RWPE2 (cell line): ENCODE measurements around the gene FRMPD1.
"Not testable (repeated sequence)": the region's sequence is repeated elsewhere in the genome, so short reads cannot be mapped to it uniquely, and the experiment has no call there.

Experiments
- ATAC-seq: fragments of 200-7000 bp; cut with Tn5 transposase; 3 replicates; pipeline ENCODE4 v1.9.1; 2021; ENCODE audit warnings: low read depth
- DNase-seq: peaks from one replicate; pipeline ENCODE4 v3.0.0-alpha.2; 2020; ENCODE audit warnings: low spot score
- H3K27ac ChIP-seq: fragments of 450-650 bp; 2 replicates; pipeline ENCODE4 v1.5.1; 2017; ENCODE audit warnings: mild to moderate bottlenecking; ENCODE audit not compliant: poor library complexity, severe bottlenecking
- H3K27me3 ChIP-seq: fragments of 250-450 bp; sonication (Bioruptor Pico); 2 replicates; pipeline ENCODE4 v1.5.1; 2021; ENCODE audit warnings: mild to moderate bottlenecking, moderate library complexity; ENCODE audit not compliant: insufficient read depth, poor library complexity, severe bottlenecking
- H3K36me3 ChIP-seq: fragments of 250-450 bp; sonication (Bioruptor Pico); 2 replicates; pipeline ENCODE4 v1.5.1; 2020; ENCODE audit warnings: low read depth, mild to moderate bottlenecking, moderate library complexity
- H3K4me1 ChIP-seq: fragments of 250-450 bp; sonication (Bioruptor Pico); 2 replicates; pipeline ENCODE4 v1.5.1; 2021; ENCODE audit warnings: mild to moderate bottlenecking, moderate library complexity; ENCODE audit not compliant: insufficient read depth, poor library complexity, severe bottlenecking
- H3K4me3 ChIP-seq: fragments of 250-450 bp; sonication (Bioruptor Pico); 2 replicates; pipeline ENCODE4 v1.5.1; 2021; ENCODE audit warnings: mild to moderate bottlenecking, moderate library complexity; ENCODE audit not compliant: severe bottlenecking
- H3K9me3 ChIP-seq: fragments of 250-450 bp; sonication (Bioruptor Pico); 2 replicates; pipeline ENCODE4 v1.5.1; 2021; ENCODE audit warnings: mild to moderate bottlenecking, moderate library complexity; ENCODE audit not compliant: severe bottlenecking
- CTCF ChIP-seq: fragments of 450-650 bp; IDR thresholded peaks from one replicate; pipeline ENCODE4 v1.5.1; 2017; ENCODE audit warnings: mild to moderate bottlenecking, moderate library complexity; ENCODE audit not compliant: poor library complexity, severe bottlenecking

The FRMPD1 gene

GRCh38 chr9:37747271-37747753, 96.6 kb downstream of the FRMPD1 start:
- Histone ChIP-seq H3K27me3 (no peaks in the 10 kb centered on the region), H3K4me3 (no peak overlapping the region), H3K9me3 (no peaks in the 10 kb centered on the region), H3K4me1 (no peaks in the 10 kb centered on the region), H3K36me3 (no peaks in the 10 kb centered on the region), H3K27ac (no peak overlapping the region)
- TF ChIP-seq CTCF, result peak; percentile 94
- DNase-seq (no peak), ATAC-seq (peak; percentile 88)

DNA sequence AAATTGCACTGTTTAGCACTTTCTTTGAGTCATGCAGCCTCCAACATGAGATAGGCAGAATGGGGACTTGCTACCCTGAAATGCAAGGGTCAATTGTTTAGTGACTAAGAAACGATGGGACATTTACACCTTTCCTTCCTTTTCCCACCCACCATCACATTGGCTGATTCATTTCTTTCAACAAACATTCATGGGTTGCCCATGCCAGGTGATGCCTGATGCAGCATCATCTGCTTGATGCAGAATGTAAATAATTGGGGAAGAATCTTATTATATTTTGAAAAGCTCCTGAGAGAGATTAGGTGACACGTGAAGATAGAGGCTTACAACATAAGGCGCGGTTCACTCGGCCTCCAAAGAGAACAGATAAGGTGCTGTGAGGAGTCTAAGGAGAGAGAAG, 98.4 kb downstream of the FRMPD1 start:
- DNase-seq (no peak), ATAC-seq (no peak)
- H3K27ac ChIP-seq, result no peak overlapping the region
- no peaks in the 10 kb centered on the region for H3K4me1 ChIP-seq
- H3K36me3 ChIP-seq, result no peaks in the 10 kb centered on the region
- no peaks in the 10 kb centered on the region for H3K27me3 ChIP-seq
- no peak for TF ChIP-seq CTCF
- H3K9me3 ChIP-seq, result no peaks in the 10 kb centered on the region
- no peak overlapping the region for H3K4me3 ChIP-seq

DNA sequence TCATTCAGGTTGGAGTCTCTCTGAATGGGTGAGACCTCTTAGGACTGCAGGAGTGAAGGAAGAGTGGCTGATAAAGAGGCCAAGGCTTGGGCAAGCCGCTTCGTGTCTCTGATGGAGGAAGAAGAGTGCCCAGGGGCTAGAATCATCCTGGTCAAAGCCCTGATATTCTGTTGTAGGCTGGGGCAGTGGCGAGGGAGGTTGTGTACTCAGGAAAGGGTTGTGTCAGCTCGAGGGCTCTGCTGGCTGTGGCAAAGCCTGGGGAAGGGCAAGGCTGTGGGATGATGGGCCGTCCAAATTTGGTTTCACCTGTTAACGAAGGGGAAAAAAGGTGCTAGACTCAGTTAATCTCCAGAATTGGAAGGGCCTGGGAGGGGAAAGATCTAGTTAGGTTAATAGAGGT, 100.4 kb downstream of the FRMPD1 start:
- H3K36me3 ChIP-seq, result no peaks in the 10 kb centered on the region
- H3K4me1 ChIP-seq, result peaks cover 5% of the 10 kb centered on the region
- ATAC-seq, result no peak
- no peak overlapping the region for H3K4me3 ChIP-seq
- no peak for DNase-seq
- no peaks in the 10 kb centered on the region for H3K27me3 ChIP-seq
- no peak for TF ChIP-seq CTCF
- H3K27ac ChIP-seq, result no peak overlapping the region
- no peaks in the 10 kb centered on the region for H3K9me3 ChIP-seq

DNA sequence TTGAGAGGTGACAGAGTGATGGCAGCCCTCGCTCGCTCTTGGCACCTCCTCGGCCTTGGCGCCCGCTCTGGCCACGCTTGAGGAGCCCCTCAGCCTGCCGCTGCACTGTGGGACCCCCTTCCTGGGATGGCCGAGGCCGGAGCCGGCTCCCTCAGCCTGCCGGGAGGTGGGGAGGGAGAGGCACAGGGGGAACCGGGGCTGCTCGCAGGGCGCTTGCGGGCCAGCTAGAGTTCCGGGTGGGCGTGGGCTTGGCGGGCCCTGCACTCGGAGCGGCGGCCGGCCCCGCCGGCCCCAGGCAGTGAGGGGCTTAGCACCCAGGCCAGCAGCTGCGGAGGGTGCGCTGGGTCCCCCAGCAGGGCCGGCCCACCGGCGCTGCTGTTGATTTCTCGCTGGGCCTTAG, 101.0 kb downstream of the FRMPD1 start:
- H3K4me1 ChIP-seq, ATAC-seq, H3K9me3 ChIP-seq, H3K27ac ChIP-seq, H3K36me3 ChIP-seq, H3K27me3 ChIP-seq, DNase-seq, H3K4me3 ChIP-seq: not testable (repeated sequence)

- not testable (repeated sequence) for H3K27ac ChIP-seq, H3K27me3 ChIP-seq, H3K9me3 ChIP-seq, ATAC-seq, H3K4me1 ChIP-seq, H3K4me3 ChIP-seq, DNase-seq, H3K36me3 ChIP-seq
These were observed 101.4 kb downstream of the FRMPD1 start for GRCh38 chr9:37752112-37752511.

- Histone ChIP-seq H3K9me3 (no peaks in the 10 kb centered on the region), H3K4me1 (peaks cover 5% of the 10 kb centered on the region), H3K4me3 (peak overlapping the region; percentile 68), H3K27ac (no peak overlapping the region), H3K36me3 (no peaks in the 10 kb centered on the region), H3K27me3 (no peaks in the 10 kb centered on the region)
- no peak for TF ChIP-seq CTCF
- DNase-seq (no peak), ATAC-seq (no peak)
These were observed 102.1 kb downstream of the FRMPD1 start for GRCh38 chr9:37752642-37753488.
